K562 (cell line): ENCODE measurements around the gene ITGB2. TPM values are rescaled to one million over a fixed set of nuclear protein-coding genes. Genes with fewer than 3 reads are reported as not detected.

ENCODE experiments used
- ATF1 ChIP-seq, 2 experiments: fragments of 450-650 bp in 1 of 2; IDR thresholded peaks; 2 replicates each; pipeline ENCODE4 v1.6.1; 2016; ENCODE audit warnings: missing compliant biosample characterization in 1 of 2, missing genetic modification characterization in 1 of 2
- EZH2 ChIP-seq: IDR thresholded peaks from 2 replicates; pipeline ENCODE4 v1.6.1; 2012; ENCODE audit warnings: low read depth, mild to moderate bottlenecking, inconsistent platforms, low read length, borderline replicate concordance
- FOS ChIP-seq: IDR thresholded peaks from 3 replicates; pipeline ENCODE4 v1.6.1; 2011; ENCODE audit not compliant: insufficient read length; ENCODE audit errors: extremely low read depth
- HBP1 ChIP-seq: fragments of 450-650 bp; formaldehyde crosslinking; IDR thresholded peaks from 2 replicates; pipeline ENCODE4 v1.4.0; 2022; ENCODE audit warnings: missing genetic modification characterization
- KAT7 ChIP-seq: sonication (generic); formaldehyde crosslinking; IDR thresholded peaks from 2 replicates; pipeline ENCODE4 v1.8.0; 2022; ENCODE audit warnings: missing genetic modification reagents, mild to moderate bottlenecking, borderline replicate concordance
- PHF8 ChIP-seq: fragments of 200-600 bp; sonication (generic); IDR thresholded peaks from 2 replicates; pipeline ENCODE4 v1.6.1; 2012; ENCODE audit warnings: mixed run types, mild to moderate bottlenecking, inconsistent platforms, low read length, moderate library complexity, borderline replicate concordance
- SMARCC2 ChIP-seq: fragments of 450-650 bp; IDR thresholded peaks from 2 replicates; pipeline ENCODE4 v1.6.1; 2017; ENCODE audit warnings: antibody characterized with exemption, moderate library complexity, mild to moderate bottlenecking, low read depth
- ZNF347 ChIP-seq: fragments of 450-650 bp; formaldehyde crosslinking; IDR thresholded peaks from 2 replicates; pipeline ENCODE4 v1.4.0; 2020; ENCODE audit warnings: low read depth, mild to moderate bottlenecking, moderate library complexity
- ZNF41 ChIP-seq: fragments of 250-450 bp; sonication (Bioruptor Pico); conservative IDR thresholded peaks from 2 replicates; pipeline ENCODE4 v1.4.0; 2020; ENCODE audit warnings: mild to moderate bottlenecking
- ZNF609 ChIP-seq: sonication (generic); formaldehyde crosslinking; IDR thresholded peaks from 2 replicates; pipeline ENCODE4 v1.8.1; 2023; ENCODE audit warnings: missing genetic modification reagents, mild to moderate bottlenecking, borderline replicate concordance
- ZSCAN32 ChIP-seq: fragments of 450-650 bp; formaldehyde crosslinking; IDR thresholded peaks from 2 replicates; pipeline ENCODE4 v1.4.0; 2020; ENCODE audit warnings: mild to moderate bottlenecking, moderate library complexity
- polyA plus RNA-seq, 8 experiments: library from polyadenylated mRNA; depleted of rRNA in 4 of 8; stranded (reverse) in 5 of 8; unstranded in 3 of 8; fragments of >200 nt; fragmentation: Nextera tagmentation in 2 of 8; fragmentation: Illumina TruSeq in 1 of 8; extraction: Ambion mirVana in 2 of 8; extraction: Trizol in 1 of 8; gene quantifications; 2 replicates each; pipeline versions ENCODE4 v1.2.1 to v1.2.3, GENCODE V29; 2011 to 2014; ENCODE audit warnings: inconsistent platforms in 1 of 8, missing spikeins in 1 of 8
- total RNA-seq, 7 experiments: library from RNA; depleted of rRNA in 6 of 7; stranded (reverse); fragments of >200 nt in 6 of 7; fragmentation: Illumina TruSeq in 2 of 7; extraction: Trizol in 2 of 7; gene quantifications; 2 replicates each; pipeline versions ENCODE4 v1.2.1 to v1.2.3, GENCODE V29; 2011 to 2021; ENCODE audit warnings: low replicate concordance in 1 of 7
- TF ChIP-seq, protein P1 (sequence below), 2 experiments: fragments of 450-650 bp in 1 of 2; IDR thresholded peaks; 2 replicates each; pipeline ENCODE4 v1.6.1; 2011 to 2017; ENCODE audit warnings: low read depth in 2 of 2, antibody characterized with exemption in 1 of 2, borderline replicate concordance in 1 of 2, low read length in 1 of 2, mild to moderate bottlenecking in 1 of 2, mixed read lengths in 1 of 2; ENCODE audit not compliant: control insufficient read depth in 1 of 2
- TF ChIP-seq, protein P2 (sequence below): IDR thresholded peaks from 2 replicates; pipeline ENCODE4 v1.6.1; 2016; ENCODE audit warnings: missing genetic modification characterization, missing compliant biosample characterization
- TF ChIP-seq, protein P3 (sequence below): fragments of 250-450 bp; sonication (Bioruptor Pico); IDR thresholded peaks from 2 replicates; pipeline ENCODE4 v1.8.0; 2021; ENCODE audit warnings: moderate library complexity, mild to moderate bottlenecking, inconsistent platforms

ITGB2 gene
- total and polyA plus RNA-seq, 9 of the 15 experiments (the other 6 are each of a cell fraction or from before 2014, with no cell fraction given): 0.07 to 1.3 (median 0.51) TPM; not detected in 2

GRCh38 chr21:44854664-44855446, 65.8 kb downstream of the ITGB2 start (continued):
- TF ChIP-seq, protein P1, sequence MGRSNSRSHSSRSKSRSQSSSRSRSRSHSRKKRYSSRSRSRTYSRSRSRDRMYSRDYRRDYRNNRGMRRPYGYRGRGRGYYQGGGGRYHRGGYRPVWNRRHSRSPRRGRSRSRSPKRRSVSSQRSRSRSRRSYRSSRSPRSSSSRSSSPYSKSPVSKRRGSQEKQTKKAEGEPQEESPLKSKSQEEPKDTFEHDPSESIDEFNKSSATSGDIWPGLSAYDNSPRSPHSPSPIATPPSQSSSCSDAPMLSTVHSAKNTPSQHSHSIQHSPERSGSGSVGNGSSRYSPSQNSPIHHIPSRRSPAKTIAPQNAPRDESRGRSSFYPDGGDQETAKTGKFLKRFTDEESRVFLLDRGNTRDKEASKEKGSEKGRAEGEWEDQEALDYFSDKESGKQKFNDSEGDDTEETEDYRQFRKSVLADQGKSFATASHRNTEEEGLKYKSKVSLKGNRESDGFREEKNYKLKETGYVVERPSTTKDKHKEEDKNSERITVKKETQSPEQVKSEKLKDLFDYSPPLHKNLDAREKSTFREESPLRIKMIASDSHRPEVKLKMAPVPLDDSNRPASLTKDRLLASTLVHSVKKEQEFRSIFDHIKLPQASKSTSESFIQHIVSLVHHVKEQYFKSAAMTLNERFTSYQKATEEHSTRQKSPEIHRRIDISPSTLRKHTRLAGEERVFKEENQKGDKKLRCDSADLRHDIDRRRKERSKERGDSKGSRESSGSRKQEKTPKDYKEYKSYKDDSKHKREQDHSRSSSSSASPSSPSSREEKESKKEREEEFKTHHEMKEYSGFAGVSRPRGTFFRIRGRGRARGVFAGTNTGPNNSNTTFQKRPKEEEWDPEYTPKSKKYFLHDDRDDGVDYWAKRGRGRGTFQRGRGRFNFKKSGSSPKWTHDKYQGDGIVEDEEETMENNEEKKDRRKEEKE (IDR thresholded peaks at IDR 0.05; ENCODE audit: borderline replicate concordance in 1 of 2, control insufficient read depth in 1 of 2, low read depth in 2 of 2, low read length in 1 of 2): no peak
- peak; percentile 61; the same call in 1 of the 2 replicates for TF ChIP-seq HBP1 (CRISPR knock-in tag)
- no peak for TF ChIP-seq FOS
- peak; percentile 85 for TF ChIP-seq SMARCC2
- TF ChIP-seq KAT7 (CRISPR knock-in tag): peak; percentile 18; the same call in 1 of the 2 replicates
- TF ChIP-seq ZNF347 (CRISPR knock-in tag): no peak
- no peak for TF ChIP-seq ATF1 (CRISPR knock-in tag; IDR thresholded peaks at IDR 0.05)
- TF ChIP-seq ATF1 (tag; IDR thresholded peaks at IDR 0.05): peak; percentile 80
- TF ChIP-seq, protein P2, sequence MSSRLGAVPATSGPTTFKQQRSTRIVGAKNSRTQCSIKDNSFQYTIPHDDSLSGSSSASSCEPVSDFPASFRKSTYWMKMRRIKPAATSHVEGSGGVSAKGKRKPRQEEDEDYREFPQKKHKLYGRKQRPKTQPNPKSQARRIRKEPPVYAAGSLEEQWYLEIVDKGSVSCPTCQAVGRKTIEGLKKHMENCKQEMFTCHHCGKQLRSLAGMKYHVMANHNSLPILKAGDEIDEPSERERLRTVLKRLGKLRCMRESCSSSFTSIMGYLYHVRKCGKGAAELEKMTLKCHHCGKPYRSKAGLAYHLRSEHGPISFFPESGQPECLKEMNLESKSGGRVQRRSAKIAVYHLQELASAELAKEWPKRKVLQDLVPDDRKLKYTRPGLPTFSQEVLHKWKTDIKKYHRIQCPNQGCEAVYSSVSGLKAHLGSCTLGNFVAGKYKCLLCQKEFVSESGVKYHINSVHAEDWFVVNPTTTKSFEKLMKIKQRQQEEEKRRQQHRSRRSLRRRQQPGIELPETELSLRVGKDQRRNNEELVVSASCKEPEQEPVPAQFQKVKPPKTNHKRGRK (tag): no peak
- peak; percentile 53; the same call in 1 of the 2 replicates for TF ChIP-seq ZSCAN32
- no peak for TF ChIP-seq ZNF41 (CRISPR knock-in tag)
- peak; percentile 93 for TF ChIP-seq ZNF609 (CRISPR knock-in tag)
- TF ChIP-seq PHF8: no peak; the same call in 1 of the 2 replicates
- TF ChIP-seq, protein P3, sequence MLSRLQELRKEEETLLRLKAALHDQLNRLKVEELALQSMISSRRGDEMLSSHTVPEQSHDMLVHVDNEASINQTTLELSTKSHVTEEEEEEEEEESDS (CRISPR knock-in tag): no peak
- TF ChIP-seq EZH2: no peak
